Measurements from ENCODE around the gene YIPF3. TPM values are rescaled to one million over a fixed set of nuclear protein-coding genes. Genes with fewer than 3 reads are reported as not detected.
"Not testable (repeated sequence)": the region's sequence is repeated elsewhere in the genome, so short reads cannot be mapped to it uniquely, and the experiment has no call there.

Gene YIPF3
- total RNA-seq = 10 to 100 TPM; 54.6 to 61.3 TPM
- long read RNA-seq, donor 1, transcript YIPF3-202 (9 exons, 1,576 nt) = major isoform, 31 of 43 reads
- long read RNA-seq, donor 1, partial matches to known transcripts = 5 of 43 reads
- long read RNA-seq, donor 1, other reads (novel, unspliced or antisense) = 6 of 43 reads
- long read RNA-seq, donor 2, transcript YIPF3-202 (9 exons, 1,576 nt) = major isoform, 233 of 277 reads
- long read RNA-seq, donor 2, partial matches to known transcripts = 4 of 277 reads
- long read RNA-seq, donor 2, other reads (novel, unspliced or antisense) = 38 of 277 reads

- peak; percentile 99 for DNase-seq (ENCODE audit: low spot score)
- intact Hi-C loops (cut with DNase I) = no loop called here
Observed at GRCh38 chr6:43516697-43517504, at the start of gene YIPF3, which contains the start of gene POLR1C. Gene YIPF3 (minus strand): TSS chr6:43516926. CDS start chr6:43516807, 119 bp downstream. Gene POLR1C (plus strand): TSS chr6:43517089. CDS start chr6:43517110, 21 bp downstream.

DNA sequence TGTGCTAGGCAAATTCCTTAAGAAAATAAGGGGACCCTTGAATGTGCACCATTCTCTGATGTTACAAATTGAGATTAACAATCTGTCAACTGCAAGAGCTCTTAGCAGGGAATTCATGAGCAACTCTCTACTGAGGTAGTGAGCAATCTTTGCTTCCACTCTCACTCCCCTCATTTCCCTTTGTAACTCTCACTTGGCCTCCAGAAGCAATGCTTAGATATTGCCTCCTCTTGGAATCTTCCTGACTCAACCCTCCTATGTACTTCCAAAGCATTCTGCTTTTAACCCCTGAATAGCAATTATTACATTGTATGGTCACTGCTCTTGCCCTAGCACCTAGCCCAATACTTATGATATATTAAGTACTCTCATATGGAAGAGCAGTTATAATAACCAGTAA is 42.6 kb upstream of the YIPF3 start:
- intact Hi-C loops (cut with DNase I) = no loop called here

DNA sequence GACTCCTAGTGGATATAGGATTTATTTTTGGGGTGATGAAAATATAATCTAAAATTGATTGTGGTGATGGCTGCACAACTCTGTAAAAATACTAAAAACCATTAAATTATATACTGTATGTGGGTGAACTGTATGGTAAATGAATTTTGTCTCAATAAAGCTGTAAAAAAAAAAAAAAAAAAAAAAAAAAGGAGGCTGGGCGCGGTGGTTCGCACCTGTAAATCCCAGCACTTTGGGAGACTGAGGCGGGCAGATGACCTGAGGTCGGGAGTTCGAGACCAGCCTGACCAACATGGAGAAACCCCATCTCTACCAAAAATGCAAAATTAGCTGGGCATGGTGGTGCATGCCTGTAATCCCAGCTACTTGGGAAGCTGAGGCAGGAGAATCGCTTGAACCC is 40.9 kb upstream of the YIPF3 start:
- intact Hi-C loops (cut with DNase I); DNase-seq (ENCODE audit: low spot score): not testable (repeated sequence)

More for the DNA sequence above, 42.6 kb upstream of the YIPF3 start:
- DNase-seq (ENCODE audit: low spot score) = no peak

GRCh38 chr6:43547222-43547621 is 30.5 kb upstream of the YIPF3 start:
- no peak for DNase-seq (ENCODE audit: low spot score)
- intact Hi-C loops (cut with DNase I) = no loop called here

GRCh38 chr6:43544461-43544860 is 27.7 kb upstream of the YIPF3 start:
- DNase-seq (ENCODE audit: low spot score) = no peak
- intact Hi-C loops (cut with DNase I) = no loop called here

GRCh38 chr6:43541774-43542471 is 25.2 kb upstream of the YIPF3 start:
- intact Hi-C loops (cut with DNase I) = no loop called here
- no peak for DNase-seq (ENCODE audit: low spot score)

- no peak for DNase-seq (ENCODE audit: low spot score)
- intact Hi-C loops (cut with DNase I) = no loop called here
Observed at GRCh38 chr6:43540507-43540906, 23.8 kb upstream of the YIPF3 start.

DNA sequence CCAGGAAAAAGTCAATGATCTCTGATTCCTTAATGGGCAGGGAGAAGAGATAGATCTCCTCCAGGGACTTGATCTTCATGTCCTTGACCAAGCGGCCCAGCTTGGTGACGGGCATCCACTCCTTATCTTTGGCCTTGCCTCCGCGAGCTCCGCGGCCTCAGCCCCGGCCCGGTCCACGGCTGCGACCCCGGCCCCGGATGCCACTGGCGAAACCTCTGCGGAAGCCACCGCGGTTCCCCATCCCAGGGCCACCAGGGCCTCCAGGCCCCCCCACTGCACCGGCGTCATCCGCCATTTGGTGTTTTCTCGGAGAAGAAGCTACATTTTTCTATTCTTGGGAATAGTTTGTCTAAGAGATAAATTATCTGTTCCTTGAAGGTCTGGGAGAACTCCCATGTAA is 22.7 kb upstream of the YIPF3 start:
- DNase-seq (ENCODE audit: low spot score); intact Hi-C loops (cut with DNase I): not testable (repeated sequence)

GRCh38 chr6:43538986-43539385 is 22.3 kb upstream of the YIPF3 start:
- DNase-seq (ENCODE audit: low spot score); intact Hi-C loops (cut with DNase I): not testable (repeated sequence)

- peak; percentile 15 for DNase-seq (ENCODE audit: low spot score)
- intact Hi-C loops (cut with DNase I) = no loop called here
Observed at GRCh38 chr6:43532201-43532600, 15.5 kb upstream of the YIPF3 start.

GRCh38 chr6:43524483-43524961 is 7.8 kb upstream of the YIPF3 start:
- no peak for DNase-seq (ENCODE audit: low spot score)
- intact Hi-C loops (cut with DNase I) = no loop called here

DNA sequence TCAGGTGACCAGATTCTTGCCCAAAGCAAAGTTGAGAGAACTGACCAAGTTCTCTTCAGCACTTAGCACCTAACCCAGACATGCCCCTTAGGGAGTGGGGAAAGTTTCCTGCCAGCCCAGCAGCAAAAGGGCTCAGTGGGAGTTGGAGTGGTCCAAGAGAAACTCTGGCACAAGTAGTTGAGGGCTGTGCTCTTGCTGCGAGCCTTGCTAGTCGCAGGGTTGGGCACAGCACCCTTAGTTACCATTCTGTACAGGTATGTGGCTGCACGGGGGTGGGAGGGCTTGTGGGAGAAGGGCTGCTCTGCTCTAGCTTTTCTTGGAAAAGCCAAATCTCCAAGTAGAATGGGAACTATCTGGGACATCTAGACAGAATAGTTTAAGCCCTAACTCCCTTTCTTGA is 6.6 kb upstream of the YIPF3 start:
- no peak for DNase-seq (ENCODE audit: low spot score)
- intact Hi-C loops (cut with DNase I) = no loop called here

DNA sequence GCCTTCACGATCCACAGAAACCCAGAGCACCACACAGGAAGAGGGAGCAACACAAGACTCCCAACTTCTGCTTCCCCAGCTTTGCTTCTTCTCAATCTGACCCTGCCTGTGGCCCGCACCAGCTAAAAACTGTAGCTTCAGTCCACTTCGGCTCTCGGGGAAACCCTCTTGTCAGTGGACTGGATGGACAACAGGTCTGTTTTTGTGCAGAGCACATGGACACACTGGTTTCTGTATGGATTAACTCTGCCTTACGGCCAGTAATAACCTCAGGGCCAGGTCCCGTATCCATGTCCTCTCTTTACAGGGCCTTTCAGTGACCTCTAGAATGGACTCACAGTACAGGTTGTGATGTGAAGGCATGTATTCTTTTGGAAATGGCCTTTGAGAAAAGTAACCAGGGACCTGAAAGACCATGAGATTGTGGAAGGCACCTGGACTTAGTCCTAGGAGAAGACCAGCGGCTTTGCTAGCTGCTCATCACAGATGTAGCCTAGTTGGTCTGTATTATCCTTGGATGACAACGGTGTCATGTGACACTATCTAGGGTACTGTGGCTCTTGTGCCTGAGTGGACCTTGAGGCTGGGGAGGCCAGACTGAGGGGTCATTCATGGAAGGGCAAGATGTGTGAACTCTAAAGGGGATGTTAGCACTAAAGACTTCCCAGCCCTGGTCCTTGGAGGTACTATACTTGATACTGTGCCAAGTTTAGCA is 6.0 kb upstream of the YIPF3 start:
- no peak for DNase-seq (ENCODE audit: low spot score)
- intact Hi-C loops (cut with DNase I) = no loop called here

- intact Hi-C loops (cut with DNase I) = no loop called here
- no peak for DNase-seq (ENCODE audit: low spot score)
Observed at GRCh38 chr6:43521836-43522235, 5.1 kb upstream of the YIPF3 start.

- intact Hi-C loops (cut with DNase I) = no loop called here
- no peak for DNase-seq (ENCODE audit: low spot score)
Observed at GRCh38 chr6:43520097-43520496, 3.4 kb upstream of the YIPF3 start.

DNA sequence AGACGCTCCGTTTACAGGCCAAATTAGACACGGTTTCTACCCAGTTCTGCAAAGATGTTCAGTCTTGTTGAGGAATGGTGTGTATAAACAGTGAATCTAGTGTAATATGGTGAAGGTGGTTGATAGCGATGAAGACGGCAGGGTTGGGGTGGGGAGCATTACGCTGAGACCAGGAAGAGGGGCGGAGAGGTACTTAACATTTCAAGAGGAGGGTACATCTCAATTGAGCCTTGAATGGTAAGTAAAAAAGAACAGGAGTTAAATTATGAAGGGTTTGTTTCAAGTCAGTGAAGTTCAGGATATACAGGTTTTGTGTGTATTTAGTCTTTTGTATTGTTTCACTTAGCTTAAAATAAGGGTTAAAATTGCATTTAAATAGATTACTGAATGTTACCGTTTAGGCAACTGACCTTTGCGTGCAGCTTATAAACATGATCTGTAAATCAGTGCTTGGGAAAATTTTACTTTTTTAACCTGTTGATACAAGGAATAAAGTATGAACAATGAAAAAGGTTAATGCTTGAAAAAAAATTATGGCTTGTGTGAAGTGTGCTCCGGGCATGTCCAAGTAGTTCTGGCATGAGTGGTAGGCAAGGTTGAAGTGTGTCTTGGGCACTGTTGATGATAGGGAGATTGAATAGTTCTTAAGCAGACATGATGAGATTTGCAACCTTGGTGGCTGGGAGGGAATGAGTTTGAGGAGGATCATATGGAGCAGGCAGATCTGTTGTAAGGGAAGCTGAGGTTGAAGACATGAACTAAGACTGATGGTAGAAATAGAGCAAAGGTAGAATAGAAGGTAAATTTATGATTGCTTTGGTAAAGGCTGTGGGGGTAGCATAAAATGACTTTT is 1.0 kb upstream of the YIPF3 start:
- intact Hi-C loops (cut with DNase I) = no loop called here
- DNase-seq (ENCODE audit: low spot score) = no peak

DNA sequence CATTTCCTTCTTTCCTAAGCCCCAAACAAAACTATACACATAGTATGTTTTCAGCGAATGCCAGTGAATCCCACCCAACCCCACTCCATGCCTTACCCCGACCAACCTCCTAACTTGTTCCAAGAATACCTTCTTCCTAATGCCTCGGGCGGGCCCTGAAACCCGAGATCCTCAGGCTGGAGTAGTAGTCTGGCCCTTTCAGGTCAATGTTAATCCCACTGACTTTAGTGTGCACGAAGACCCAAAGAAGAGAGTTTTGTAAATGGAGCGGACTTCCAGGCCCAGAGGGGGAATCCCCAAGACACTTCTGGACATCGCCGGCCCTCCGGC is 394 bp downstream of the YIPF3 start:
- intact Hi-C loops (cut with DNase I) = no loop called here
- DNase-seq (ENCODE audit: low spot score) = peak; percentile 38

GRCh38 chr6:43515808-43516207 is 918 bp downstream of the YIPF3 start:
- intact Hi-C loops (cut with DNase I) = no loop called here
- DNase-seq (ENCODE audit: low spot score) = peak; percentile 40
